ENCODE results near the gene ABHD17B. TPM values are rescaled to one million over a fixed set of nuclear protein-coding genes. Genes with fewer than 3 reads are reported as not detected.
A peak's percentile ranks its signal among the peaks of the same experiment; 100 is the strongest.

ABHD17B gene
- total RNA-seq, 3 donors from 2014 or later (not counting 1 experiment from before 2014, with no cell fraction given), result 28.7 to 34.4 (median 30.3) TPM

DNA sequence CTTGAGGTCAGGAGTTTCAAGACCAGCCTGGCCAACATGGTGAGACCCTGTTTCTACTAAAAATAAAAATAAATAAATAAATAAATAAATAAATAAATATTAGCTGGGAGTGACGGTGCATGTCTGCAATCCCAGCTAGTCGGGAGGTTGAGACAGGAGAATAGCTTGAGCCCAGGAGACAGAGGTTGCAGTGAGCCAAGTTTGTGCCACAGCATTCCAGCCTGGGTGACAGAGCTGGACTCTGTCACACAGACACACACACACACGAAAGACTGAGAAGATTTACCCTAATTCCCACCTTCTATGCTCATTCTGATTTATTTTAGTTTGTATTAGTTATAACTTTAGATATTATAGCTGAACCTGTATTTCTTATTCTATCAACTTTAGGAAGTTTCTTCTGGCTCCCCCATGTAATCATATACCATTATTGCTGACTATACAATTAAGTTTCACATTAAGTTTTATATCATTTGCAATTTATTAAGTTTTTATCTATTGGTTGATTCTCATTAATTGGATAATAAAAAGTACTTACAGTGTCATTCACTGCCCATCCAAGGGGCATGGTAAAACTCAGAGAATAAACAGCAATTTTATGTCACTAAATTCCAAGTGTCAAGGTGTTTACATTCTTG, 20.8 kb downstream of the ABHD17B start:
- DNase-seq (no peak), ATAC-seq (no peak)
- Histone ChIP-seq H3K27ac (ENCODE audit: low read length) (no peak overlapping the region), H3K4me3 (ENCODE audit: low read length) (no peak overlapping the region), H3K36me3 (ENCODE audit: control insufficient read depth, insufficient read depth, low read length) (no peaks in the 10 kb centered on the region), H3K4me1 (ENCODE audit: control insufficient read depth, insufficient read depth, low read length) (peaks cover 10% of the 10 kb centered on the region), H3K9me3 (ENCODE audit: control insufficient read depth, insufficient read depth, low read length) (no peaks in the 10 kb centered on the region), H3K27me3 (ENCODE audit: control insufficient read depth, insufficient read depth, low read length) (no peaks in the 10 kb centered on the region)
- intact Hi-C loops (cut with micrococcal nuclease), result no loop called here
- no peak for TF ChIP-seq CTCF (IDR thresholded peaks at IDR 0.05)
- H3K4me3 Mint-ChIP-seq, result no peak overlapping the region
- no peaks in the 10 kb centered on the region for H3K36me3 Mint-ChIP-seq
- H3K9me3 Mint-ChIP-seq, result no peaks in the 10 kb centered on the region
- WGBS (ENCODE audit: insufficient coverage), result 95% methylated on average over 2 of the region's 3 CpGs
- H3K4me1 Mint-ChIP-seq, result peaks cover 55 to 57% of the 10 kb centered on the region in 2 donors
- H3K27ac Mint-ChIP-seq, result peak overlapping the region in 1 of 2 donors; percentile 55
- no peaks in the 10 kb centered on the region for H3K27me3 Mint-ChIP-seq (ENCODE audit: low read depth in 2 of 2)

- Histone ChIP-seq H3K4me1 (ENCODE audit: control insufficient read depth, insufficient read depth, low read length) (peaks cover 5% of the 10 kb centered on the region), H3K27me3 (ENCODE audit: control insufficient read depth, insufficient read depth, low read length) (no peaks in the 10 kb centered on the region), H3K4me3 (ENCODE audit: low read length) (no peak overlapping the region), H3K27ac (ENCODE audit: low read length) (no peak overlapping the region), H3K9me3 (ENCODE audit: control insufficient read depth, insufficient read depth, low read length) (peaks cover 4% of the 10 kb centered on the region), H3K36me3 (ENCODE audit: control insufficient read depth, insufficient read depth, low read length) (no peaks in the 10 kb centered on the region)
- Mint-ChIP-seq H3K4me3 (no peak overlapping the region), H3K27me3 (ENCODE audit: low read depth in 2 of 2) (no peaks in the 10 kb centered on the region), H3K9me3 (peaks cover 0 to 6% of the 10 kb centered on the region in 2 donors), H3K4me1 (peaks cover 53 to 54% of the 10 kb centered on the region in 2 donors), H3K36me3 (peaks cover 19% of the 10 kb centered on the region), H3K27ac (peak overlapping the region; percentile 24 to 53)
- no peak for ATAC-seq
- WGBS (ENCODE audit: insufficient coverage), result 63% methylated on average over 1 of the region's 1 CpG
- DNase-seq, result no peak
- TF ChIP-seq CTCF (IDR thresholded peaks at IDR 0.05), result no peak
- intact Hi-C loops (cut with micrococcal nuclease), result no loop called here
Measured at GRCh38 chr9:71887362-71887761, 23.6 kb downstream of the ABHD17B start.

- no peak for TF ChIP-seq CTCF (IDR thresholded peaks at IDR 0.05)
- H3K4me3 Mint-ChIP-seq, result no peak overlapping the region
- Histone ChIP-seq H3K27me3 (ENCODE audit: control insufficient read depth, insufficient read depth, low read length) (no peaks in the 10 kb centered on the region), H3K36me3 (ENCODE audit: control insufficient read depth, insufficient read depth, low read length) (no peaks in the 10 kb centered on the region), H3K4me1 (ENCODE audit: control insufficient read depth, insufficient read depth, low read length) (peaks cover 5% of the 10 kb centered on the region), H3K9me3 (ENCODE audit: control insufficient read depth, insufficient read depth, low read length) (peaks cover 4% of the 10 kb centered on the region), H3K4me3 (ENCODE audit: low read length) (no peak overlapping the region), H3K27ac (ENCODE audit: low read length) (no peak overlapping the region)
- peak overlapping the region; percentile 24 to 53 for H3K27ac Mint-ChIP-seq
- 84% methylated on average over 9 of the region's 10 CpGs for WGBS (ENCODE audit: insufficient coverage)
- no peaks in the 10 kb centered on the region for H3K27me3 Mint-ChIP-seq (ENCODE audit: low read depth in 2 of 2)
- intact Hi-C loops (cut with micrococcal nuclease), result no loop called here
- H3K9me3 Mint-ChIP-seq, result peaks cover 0 to 6% of the 10 kb centered on the region in 2 donors
- ATAC-seq, result no peak
- peaks cover 57% of the 10 kb centered on the region in 2 donors for H3K4me1 Mint-ChIP-seq
- H3K36me3 Mint-ChIP-seq, result peaks cover 27% of the 10 kb centered on the region
- DNase-seq, result peak in 1 of 2 donors; percentile 18
Measured at GRCh38 chr9:71886541-71886940, 24.5 kb downstream of the ABHD17B start.

DNA sequence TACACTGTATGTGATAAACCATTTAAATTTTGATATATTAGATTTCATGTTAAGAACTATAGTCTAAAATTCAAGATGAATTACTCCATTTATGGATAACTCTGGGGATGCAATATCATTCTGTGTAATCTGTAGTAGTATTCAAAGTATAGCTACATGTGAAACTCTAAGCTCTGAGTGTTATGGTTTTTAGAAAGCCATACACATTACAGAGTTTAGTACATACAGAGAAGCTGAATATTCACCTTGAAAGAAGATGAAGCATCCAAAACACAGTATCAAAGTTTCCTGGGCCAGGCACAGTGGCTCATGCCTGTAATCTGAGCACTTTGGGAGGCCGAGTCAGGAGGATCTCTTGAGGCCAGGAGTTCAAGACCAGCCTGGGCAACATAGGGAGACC, 25.0 kb downstream of the ABHD17B start:
- Histone ChIP-seq H3K36me3 (ENCODE audit: control insufficient read depth, insufficient read depth, low read length) (no peaks in the 10 kb centered on the region), H3K27ac (ENCODE audit: low read length) (no peak overlapping the region), H3K4me3 (ENCODE audit: low read length) (no peak overlapping the region), H3K4me1 (ENCODE audit: control insufficient read depth, insufficient read depth, low read length) (peaks cover 5% of the 10 kb centered on the region), H3K27me3 (ENCODE audit: control insufficient read depth, insufficient read depth, low read length) (no peaks in the 10 kb centered on the region), H3K9me3 (ENCODE audit: control insufficient read depth, insufficient read depth, low read length) (peaks cover 4% of the 10 kb centered on the region)
- intact Hi-C loops (cut with micrococcal nuclease), result no loop called here
- Mint-ChIP-seq H3K27ac (peak overlapping the region; percentile 53 to 80), H3K9me3 (peaks cover 0 to 6% of the 10 kb centered on the region in 2 donors), H3K4me1 (peaks cover 57% of the 10 kb centered on the region in 2 donors), H3K4me3 (no peak overlapping the region), H3K27me3 (ENCODE audit: low read depth in 2 of 2) (no peaks in the 10 kb centered on the region), H3K36me3 (peaks cover 33% of the 10 kb centered on the region)
- DNase-seq, result no peak
- no peak for TF ChIP-seq CTCF (IDR thresholded peaks at IDR 0.05)
- 100% methylated on average over 1 of the region's 1 CpG for WGBS (ENCODE audit: insufficient coverage)
- ATAC-seq, result no peak
